ENCODE data around the gene ARL15. TPM values are rescaled to one million over a fixed set of nuclear protein-coding genes. Genes with fewer than 3 reads are reported as not detected.

ARL15 gene
- total RNA-seq, 1 donor from 2014 or later = 29.5 TPM

DNA sequence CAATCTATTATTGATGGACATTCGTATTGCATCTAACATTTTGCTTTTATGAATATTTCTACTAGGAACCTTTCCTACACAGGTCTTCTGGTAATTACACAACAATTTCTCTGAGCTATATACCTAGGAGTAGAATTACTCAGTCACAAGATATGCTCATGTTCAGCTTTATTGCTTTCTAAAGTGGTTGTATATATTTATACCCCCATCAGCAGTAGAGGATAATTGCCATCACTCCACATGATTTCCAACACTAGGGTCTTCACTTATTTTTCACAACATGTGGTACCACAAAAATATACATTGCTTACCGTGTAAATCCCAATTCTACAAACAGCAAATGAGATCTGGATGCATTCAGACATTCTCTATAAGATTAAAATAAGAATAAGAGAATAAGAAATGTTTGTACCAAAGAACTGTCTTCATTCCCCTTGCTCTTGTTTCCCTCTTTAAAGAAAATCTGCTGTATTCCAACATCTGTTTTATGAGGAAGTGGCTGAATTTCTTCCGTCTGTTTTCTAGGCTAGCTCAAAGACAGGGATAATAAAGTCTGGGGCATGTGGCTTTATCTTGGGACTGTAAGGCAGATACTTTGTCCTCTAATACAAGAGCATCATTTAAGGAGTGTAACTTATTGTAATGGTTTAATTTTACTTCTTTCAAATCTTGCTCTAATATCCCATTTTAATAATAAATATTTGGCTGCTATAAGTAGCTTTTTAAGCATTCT, 28.2 kb downstream of the ARL15 start:
- Histone ChIP-seq H3K36me3 (no peaks in the 10 kb centered on the region), H3K4me1 (no peaks in the 10 kb centered on the region), H3K9me3 (no peaks in the 10 kb centered on the region), H3K27ac (no peak overlapping the region), H3K4me3 (no peak overlapping the region), H3K27me3 (no peaks in the 10 kb centered on the region)
- intact Hi-C loops (cut with DNase I) = no loop called here
- DNase-seq (no peak), ATAC-seq (no peak)
- no peak for TF ChIP-seq CTCF (IDR thresholded peaks at IDR 0.05)

GRCh38 chr5:54279960-54280359, 30.4 kb downstream of the ARL15 start:
- Histone ChIP-seq H3K36me3 (no peaks in the 10 kb centered on the region), H3K4me1 (no peaks in the 10 kb centered on the region), H3K4me3 (no peak overlapping the region), H3K27me3 (no peaks in the 10 kb centered on the region), H3K27ac (no peak overlapping the region), H3K9me3 (no peaks in the 10 kb centered on the region)
- intact Hi-C loops (cut with DNase I) = no loop called here
- TF ChIP-seq CTCF (IDR thresholded peaks at IDR 0.05) = no peak
- DNase-seq (no peak), ATAC-seq (no peak)

DNA sequence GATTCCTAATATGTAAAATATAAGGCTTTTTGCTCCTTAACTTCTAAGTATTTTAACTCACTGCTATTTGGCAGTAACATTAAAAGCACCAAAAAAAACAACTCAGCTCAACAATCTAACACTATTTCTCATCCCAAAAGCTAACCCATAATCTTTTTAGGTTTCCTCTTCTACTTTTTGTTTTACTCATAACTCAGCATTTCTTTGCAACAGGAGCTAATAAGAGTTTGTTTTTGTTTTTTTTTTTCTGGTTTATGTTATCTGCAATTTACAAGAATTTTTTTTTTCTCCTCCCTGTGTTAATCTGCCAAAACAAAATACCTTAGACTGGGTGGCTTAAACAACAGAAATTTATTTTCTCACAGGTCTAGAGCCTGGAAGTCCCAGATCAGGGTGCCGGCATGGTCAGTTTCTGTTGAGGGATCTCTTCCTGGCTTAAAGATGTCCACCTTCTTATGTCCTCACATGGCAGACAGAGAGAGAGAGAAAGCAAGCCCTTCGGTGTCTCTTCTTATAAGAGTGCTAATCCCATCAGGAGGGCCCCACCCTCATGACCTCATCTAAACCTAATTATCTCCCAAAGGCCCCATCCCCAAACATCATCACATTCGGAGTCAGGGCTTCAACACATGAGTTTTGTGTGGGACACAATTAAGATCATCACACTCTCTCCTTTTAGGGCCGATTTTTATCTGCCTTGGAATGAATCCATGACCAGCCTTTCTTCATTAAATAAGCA, 31.2 kb downstream of the ARL15 start:
- H3K27me3 ChIP-seq = no peaks in the 10 kb centered on the region
- H3K27ac ChIP-seq = no peak overlapping the region
- no peaks in the 10 kb centered on the region for H3K36me3 ChIP-seq
- no peaks in the 10 kb centered on the region for H3K9me3 ChIP-seq
- no peak for DNase-seq
- ATAC-seq = no peak
- intact Hi-C loops (cut with DNase I) = no loop called here
- no peak for TF ChIP-seq CTCF (IDR thresholded peaks at IDR 0.05)
- H3K4me1 ChIP-seq = no peaks in the 10 kb centered on the region
- H3K4me3 ChIP-seq = no peak overlapping the region

GRCh38 chr5:54278036-54278830, 32.1 kb downstream of the ARL15 start:
- DNase-seq (no peak), ATAC-seq (peak; percentile 54)
- Histone ChIP-seq H3K27ac (no peak overlapping the region), H3K9me3 (no peaks in the 10 kb centered on the region), H3K27me3 (no peaks in the 10 kb centered on the region), H3K36me3 (no peaks in the 10 kb centered on the region), H3K4me3 (no peak overlapping the region), H3K4me1 (no peaks in the 10 kb centered on the region)
- intact Hi-C loops (cut with DNase I) = no loop called here
- TF ChIP-seq CTCF (IDR thresholded peaks at IDR 0.05) = no peak

DNA sequence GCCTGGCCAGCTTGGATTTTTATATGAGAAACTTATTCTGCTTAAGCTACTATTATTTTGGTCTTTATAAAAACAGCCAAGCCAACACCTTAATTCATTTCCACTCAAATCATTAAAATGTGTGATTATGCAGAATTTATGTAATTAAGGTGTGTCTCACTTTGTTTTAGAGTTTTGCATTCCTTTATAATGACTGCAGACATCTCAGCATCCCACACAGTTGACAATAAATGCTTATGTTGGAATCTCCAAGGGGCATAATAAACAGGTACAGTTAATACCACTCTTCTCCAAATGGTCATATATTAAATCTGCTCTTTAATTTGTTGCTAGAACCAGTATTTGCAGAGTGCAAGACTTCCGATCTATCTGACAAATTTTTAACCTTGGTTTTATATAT, 34.3 kb downstream of the ARL15 start:
- no peak overlapping the region for H3K27ac ChIP-seq
- no peak overlapping the region for H3K4me3 ChIP-seq
- H3K27me3 ChIP-seq = no peaks in the 10 kb centered on the region

More for the DNA sequence above, 34.3 kb downstream of the ARL15 start:
- ATAC-seq (no peak), DNase-seq (no peak)
- no peak for TF ChIP-seq CTCF (IDR thresholded peaks at IDR 0.05)
- Histone ChIP-seq H3K9me3 (no peaks in the 10 kb centered on the region), H3K36me3 (no peaks in the 10 kb centered on the region), H3K4me1 (no peaks in the 10 kb centered on the region)
- intact Hi-C loops (cut with DNase I) = no loop called here
